GOT3 (cell line): ENCODE results near the gene PKN1.
"Not testable (repeated sequence)": the region's sequence is repeated elsewhere in the genome, so short reads cannot be mapped to it uniquely, and the experiment has no call there.

Experiments
- DNase-seq: peaks from one replicate; lab custom pipeline; 2025; ENCODE audit warnings: mixed read lengths; lab: John Stamatoyannopoulos, UW

PKN1 gene

GRCh38 chr19:14432791-14433553, at the start of gene PKN1:
TSS of gene PKN1 (plus strand) at chr19:14433306. CDS start at chr19:14433522, 216 bp downstream.
- DNase-seq: no peak

- no peak for DNase-seq
Measured at GRCh38 chr19:14383661-14384555, 49.2 kb upstream of the PKN1 start.

- no peak for DNase-seq
Measured at GRCh38 chr19:14385492-14385891, 47.6 kb upstream of the PKN1 start.

- DNase-seq: no peak
Measured at GRCh38 chr19:14390548-14390947, 42.6 kb upstream of the PKN1 start.

- no peak for DNase-seq
Measured at GRCh38 chr19:14391156-14391821, 41.8 kb upstream of the PKN1 start.

GRCh38 chr19:14393329-14393728, 39.8 kb upstream of the PKN1 start:
- no peak for DNase-seq

- DNase-seq: no peak
Measured at GRCh38 chr19:14394167-14394566, 38.9 kb upstream of the PKN1 start.

- no peak for DNase-seq
Measured at GRCh38 chr19:14395262-14395661, 37.8 kb upstream of the PKN1 start.

- DNase-seq: no peak
Measured at GRCh38 chr19:14395710-14396336, 37.3 kb upstream of the PKN1 start.

GRCh38 chr19:14396730-14397129, 36.4 kb upstream of the PKN1 start:
- DNase-seq: not testable (repeated sequence)

GRCh38 chr19:14397168-14397567, 35.9 kb upstream of the PKN1 start:
- not testable (repeated sequence) for DNase-seq

- no peak for DNase-seq
Measured at GRCh38 chr19:14400951-14401431, 32.1 kb upstream of the PKN1 start.

GRCh38 chr19:14401468-14402195, 31.5 kb upstream of the PKN1 start:
- no peak for DNase-seq

- DNase-seq: no peak
Measured at GRCh38 chr19:14402332-14403144, 30.6 kb upstream of the PKN1 start.

- DNase-seq: not testable (repeated sequence)
Measured at GRCh38 chr19:14403145-14403930, 29.8 kb upstream of the PKN1 start.

- no peak for DNase-seq
Measured at GRCh38 chr19:14404312-14404711, 28.8 kb upstream of the PKN1 start.

GRCh38 chr19:14405380-14405757, 27.7 kb upstream of the PKN1 start:
- no peak for DNase-seq

- DNase-seq: no peak
Measured at GRCh38 chr19:14405758-14406644, 27.1 kb upstream of the PKN1 start.
